ENCODE results near the gene PTPN21.

PTPN21 gene

DNA sequence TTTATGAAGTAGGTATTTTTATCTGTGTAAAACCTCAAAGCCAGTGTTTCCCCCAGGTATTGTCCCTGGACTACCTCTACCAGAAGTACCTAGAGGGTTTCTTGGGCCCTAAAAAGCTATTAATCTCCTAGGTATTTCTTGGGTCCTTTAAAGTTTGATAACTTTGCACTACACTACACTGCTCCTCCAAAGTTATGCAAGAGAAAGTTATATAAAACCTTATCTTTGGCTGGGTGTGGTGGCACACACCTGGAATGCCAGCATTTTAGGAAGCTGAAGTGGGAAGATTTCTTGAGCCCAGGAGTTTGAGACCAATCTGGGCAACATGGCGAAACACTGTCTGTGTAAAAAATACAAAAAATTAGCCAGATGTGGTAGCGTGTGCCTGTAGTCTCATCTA is 34.9 kb downstream of the PTPN21 start:
- no peaks in the 10 kb centered on the region for H3K79me1 ChIP-seq (ENCODE audit: low read length)
- H3K27ac ChIP-seq (ENCODE audit: low read depth, low read length), result no peak overlapping the region
- no peak overlapping the region for H4K91ac ChIP-seq (ENCODE audit: low read depth, low read length)
- no peak overlapping the region for H3K4ac ChIP-seq (ENCODE audit: low read depth, low read length)
- no peak overlapping the region for H3K23ac ChIP-seq (ENCODE audit: low read length)
- no peak overlapping the region for H2BK5ac ChIP-seq (ENCODE audit: low read depth, low read length, poor library complexity)
- no CpG with 5 or more reads among the region's 2 CpGs for WGBS (ENCODE audit: extremely low coverage, insufficient coverage, insufficient read length)
- H3K18ac ChIP-seq (ENCODE audit: low read length), result no peak overlapping the region
- no peak overlapping the region for H3K9ac ChIP-seq (ENCODE audit: low read length)
- no peak overlapping the region for H4K12ac ChIP-seq (ENCODE audit: low read depth, low read length)
- no peak overlapping the region for H4K8ac ChIP-seq (ENCODE audit: low read depth, low read length)
- no peak for DNase-seq
- no peaks in the 10 kb centered on the region for H3K79me2 ChIP-seq (ENCODE audit: control insufficient read depth, insufficient read depth, low read length, poor library complexity)
- no peak overlapping the region for H3K4me2 ChIP-seq (ENCODE audit: low read length)
- no peaks in the 10 kb centered on the region for H3K4me1 ChIP-seq (ENCODE audit: control insufficient read depth in 1 of 2, insufficient read depth in 2 of 2, low read length in 2 of 2)
- H3K9me3 ChIP-seq (ENCODE audit: insufficient read depth, low read depth, low read length), result no peaks in the 10 kb centered on the region
- no peak overlapping the region for H2BK120ac ChIP-seq (ENCODE audit: insufficient read depth, low read length, poor library complexity)
- H3K14ac ChIP-seq (ENCODE audit: low read length), result no peak overlapping the region
- H3K4me3 ChIP-seq (ENCODE audit: low read depth, low read length), result no peak overlapping the region
- no peaks in the 10 kb centered on the region for H3K27me3 ChIP-seq (ENCODE audit: insufficient read depth, low read length)
- no peak overlapping the region for H2AFZ ChIP-seq (ENCODE audit: insufficient read depth, low read length, poor library complexity)
- no peak overlapping the region for H2AK5ac ChIP-seq (ENCODE audit: low read length)
- no peak overlapping the region for H2BK12ac ChIP-seq (ENCODE audit: low read length)
- peaks cover under 1 to 3% of the 10 kb centered on the region in 2 experiments for H3K36me3 ChIP-seq (ENCODE audit: control insufficient read depth in 1 of 2, insufficient read depth in 2 of 2, low read length in 2 of 2)

DNA sequence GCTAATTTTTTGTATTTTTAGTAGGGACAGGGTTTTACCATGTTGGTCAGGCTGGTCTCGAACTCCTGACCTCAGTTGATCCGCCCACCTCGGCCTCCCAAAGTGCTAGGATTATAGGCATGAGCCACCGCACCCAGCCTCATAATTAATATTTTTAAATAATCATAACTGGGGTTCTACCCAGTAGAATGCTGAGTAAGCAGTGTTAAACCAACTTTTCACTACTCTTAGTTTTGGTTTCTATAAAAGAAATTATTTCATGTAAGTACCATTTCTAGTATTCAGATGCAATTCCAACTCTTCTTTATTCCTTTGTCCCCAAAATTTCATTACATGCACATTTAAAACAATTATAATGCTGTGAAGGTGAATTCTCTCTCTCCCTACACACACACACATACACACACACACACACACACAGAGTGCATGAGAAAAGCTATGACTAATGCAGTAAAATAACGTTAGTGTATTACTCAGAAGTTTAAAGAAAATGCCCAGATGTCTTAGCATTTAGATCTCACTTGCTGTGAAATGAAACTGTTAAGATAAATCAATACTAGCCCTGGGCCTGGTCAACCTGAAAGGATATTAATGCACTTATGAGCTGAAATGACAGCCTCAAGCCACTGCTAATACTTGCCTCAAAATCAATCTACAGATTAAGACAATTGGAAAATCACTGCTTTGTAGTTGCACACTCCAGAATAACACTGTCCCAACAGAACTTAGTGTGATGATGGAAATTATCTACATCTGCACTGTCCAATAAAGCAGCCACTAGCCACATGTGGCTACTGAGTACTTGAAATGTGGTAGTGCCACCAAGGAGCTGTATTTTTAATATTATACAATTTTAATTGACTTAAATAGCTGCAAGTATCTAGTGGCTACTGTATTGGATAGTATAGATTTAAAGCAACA is 36.0 kb downstream of the PTPN21 start:
- H3K4me3 ChIP-seq (ENCODE audit: low read depth, low read length), result no peak overlapping the region
- no peaks in the 10 kb centered on the region for H3K27me3 ChIP-seq (ENCODE audit: insufficient read depth, low read length)
- H3K4me2 ChIP-seq (ENCODE audit: low read length), result no peak overlapping the region
- no peak for DNase-seq
- H2BK12ac ChIP-seq (ENCODE audit: low read length), result no peak overlapping the region
- H3K18ac ChIP-seq (ENCODE audit: low read length), result no peak overlapping the region
- no peak overlapping the region for H3K4ac ChIP-seq (ENCODE audit: low read depth, low read length)
- no peak overlapping the region for H4K8ac ChIP-seq (ENCODE audit: low read depth, low read length)
- H3K79me2 ChIP-seq (ENCODE audit: control insufficient read depth, insufficient read depth, low read length, poor library complexity), result no peaks in the 10 kb centered on the region
- no peak overlapping the region for H4K12ac ChIP-seq (ENCODE audit: low read depth, low read length)
- H2BK120ac ChIP-seq (ENCODE audit: insufficient read depth, low read length, poor library complexity), result no peak overlapping the region
- no peak overlapping the region for H3K9ac ChIP-seq (ENCODE audit: low read length)
- H3K79me1 ChIP-seq (ENCODE audit: low read length), result no peaks in the 10 kb centered on the region
- no peak overlapping the region for H3K23ac ChIP-seq (ENCODE audit: low read length)
- H3K36me3 ChIP-seq (ENCODE audit: control insufficient read depth in 1 of 2, insufficient read depth in 2 of 2, low read length in 2 of 2), result peaks cover 5% of the 10 kb centered on the region in 2 experiments
- H3K4me1 ChIP-seq (ENCODE audit: control insufficient read depth in 1 of 2, insufficient read depth in 2 of 2, low read length in 2 of 2), result no peaks in the 10 kb centered on the region
- no peak overlapping the region for H3K14ac ChIP-seq (ENCODE audit: low read length)
- H2BK5ac ChIP-seq (ENCODE audit: low read depth, low read length, poor library complexity), result no peak overlapping the region
- no peak overlapping the region for H2AFZ ChIP-seq (ENCODE audit: insufficient read depth, low read length, poor library complexity)
- no peak overlapping the region for H2AK5ac ChIP-seq (ENCODE audit: low read length)
- no CpG with 5 or more reads among the region's 5 CpGs for WGBS (ENCODE audit: extremely low coverage, insufficient coverage, insufficient read length)
- no peak overlapping the region for H4K91ac ChIP-seq (ENCODE audit: low read depth, low read length)
- H3K27ac ChIP-seq (ENCODE audit: low read depth, low read length), result no peak overlapping the region
- no peaks in the 10 kb centered on the region for H3K9me3 ChIP-seq (ENCODE audit: insufficient read depth, low read depth, low read length)

DNA sequence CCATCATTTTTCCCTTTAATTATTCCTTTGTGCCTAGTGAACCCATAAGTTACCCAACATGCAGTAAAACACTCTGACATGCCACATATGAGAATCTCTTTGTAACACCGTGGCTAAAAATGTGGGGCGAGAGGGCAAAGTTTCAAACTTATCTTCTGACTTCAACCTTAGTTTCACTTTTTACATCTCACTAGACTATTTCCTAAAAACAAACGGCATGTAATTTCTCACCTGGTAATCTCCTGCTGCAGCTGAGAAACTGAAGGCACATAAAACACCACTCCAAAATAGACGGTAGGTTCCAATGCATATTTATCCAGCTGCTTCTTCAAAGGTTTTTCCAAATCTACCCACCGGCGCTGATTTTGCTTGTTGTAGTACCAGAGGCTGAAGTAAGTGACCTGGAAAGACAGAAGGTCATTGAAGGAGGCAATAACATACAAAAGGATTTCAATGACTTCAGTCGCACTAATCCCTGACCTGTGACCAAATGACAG is 37.9 kb downstream of the PTPN21 start:
- Histone ChIP-seq H2AFZ (ENCODE audit: insufficient read depth, low read length, poor library complexity) (no peak overlapping the region), H4K91ac (ENCODE audit: low read depth, low read length) (no peak overlapping the region), H2BK120ac (ENCODE audit: insufficient read depth, low read length, poor library complexity) (no peak overlapping the region), H3K4ac (ENCODE audit: low read depth, low read length) (no peak overlapping the region), H3K79me1 (ENCODE audit: low read length) (no peaks in the 10 kb centered on the region), H3K9me3 (ENCODE audit: insufficient read depth, low read depth, low read length) (no peaks in the 10 kb centered on the region), H3K23ac (ENCODE audit: low read length) (no peak overlapping the region), H3K27me3 (ENCODE audit: insufficient read depth, low read length) (no peaks in the 10 kb centered on the region), H4K12ac (ENCODE audit: low read depth, low read length) (no peak overlapping the region), H3K4me1 (ENCODE audit: control insufficient read depth in 1 of 2, insufficient read depth in 2 of 2, low read length in 2 of 2) (no peaks in the 10 kb centered on the region), H2BK12ac (ENCODE audit: low read length) (no peak overlapping the region), H3K18ac (ENCODE audit: low read length) (no peak overlapping the region), H3K4me3 (ENCODE audit: low read depth, low read length) (no peak overlapping the region), H2BK5ac (ENCODE audit: low read depth, low read length, poor library complexity) (no peak overlapping the region), H2AK5ac (ENCODE audit: low read length) (no peak overlapping the region), H3K9ac (ENCODE audit: low read length) (no peak overlapping the region), H3K79me2 (ENCODE audit: control insufficient read depth, insufficient read depth, low read length, poor library complexity) (no peaks in the 10 kb centered on the region), H3K36me3 (ENCODE audit: control insufficient read depth in 1 of 2, insufficient read depth in 2 of 2, low read length in 2 of 2) (peaks cover 7 to 11% of the 10 kb centered on the region in 2 experiments), H3K27ac (ENCODE audit: low read depth, low read length) (no peak overlapping the region), H3K4me2 (ENCODE audit: low read length) (no peak overlapping the region), H4K8ac (ENCODE audit: low read depth, low read length) (no peak overlapping the region), H3K14ac (ENCODE audit: low read length) (no peak overlapping the region)
- DNase-seq, result no peak
- no CpG with 5 or more reads among the region's 7 CpGs for WGBS (ENCODE audit: extremely low coverage, insufficient coverage, insufficient read length)

DNA sequence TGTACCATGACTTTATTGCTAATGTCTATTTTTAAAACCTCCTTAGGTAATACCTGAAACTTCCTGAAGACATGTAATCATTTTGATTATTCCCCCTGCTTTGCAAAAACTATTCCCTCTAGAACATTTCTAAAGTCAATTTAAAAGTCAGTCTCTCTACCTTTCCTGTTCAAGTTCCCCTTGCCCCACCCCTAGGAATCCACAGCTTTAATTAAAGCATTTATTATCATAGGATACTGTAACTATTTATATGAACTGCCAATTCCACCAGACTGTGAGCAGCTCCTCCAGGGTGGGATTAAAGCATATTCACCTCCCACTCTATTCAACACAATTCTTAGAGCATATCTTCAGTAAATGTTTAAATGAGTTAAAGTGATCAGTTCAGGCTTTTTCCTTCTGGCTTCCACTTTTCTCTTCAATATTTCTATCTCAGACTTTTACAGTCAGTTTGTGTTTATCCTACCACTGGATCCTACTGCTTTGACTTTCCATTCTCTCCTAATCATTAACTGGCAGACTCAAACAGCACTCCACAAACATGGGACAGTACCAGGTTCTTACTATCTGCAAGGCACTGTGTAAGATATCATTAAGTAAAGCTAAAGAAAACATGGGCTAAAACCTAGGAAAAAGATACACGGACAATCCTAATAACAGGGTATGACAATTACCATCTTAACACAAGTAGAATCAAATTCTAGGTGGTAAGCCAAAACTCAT is 39.1 kb downstream of the PTPN21 start:
- H3K9ac ChIP-seq (ENCODE audit: low read length), result no peak overlapping the region
- H2AFZ ChIP-seq (ENCODE audit: insufficient read depth, low read length, poor library complexity), result no peak overlapping the region
- H3K23ac ChIP-seq (ENCODE audit: low read length), result no peak overlapping the region
- H3K27me3 ChIP-seq (ENCODE audit: insufficient read depth, low read length), result no peaks in the 10 kb centered on the region
- H3K36me3 ChIP-seq (ENCODE audit: control insufficient read depth in 1 of 2, insufficient read depth in 2 of 2, low read length in 2 of 2), result peaks cover 9 to 15% of the 10 kb centered on the region in 2 experiments
- H3K4me3 ChIP-seq (ENCODE audit: low read depth, low read length), result no peak overlapping the region
- H3K79me2 ChIP-seq (ENCODE audit: control insufficient read depth, insufficient read depth, low read length, poor library complexity), result no peaks in the 10 kb centered on the region
- DNase-seq, result no peak
- H3K79me1 ChIP-seq (ENCODE audit: low read length), result no peaks in the 10 kb centered on the region
- no peak overlapping the region for H3K27ac ChIP-seq (ENCODE audit: low read depth, low read length)
- H2BK5ac ChIP-seq (ENCODE audit: low read depth, low read length, poor library complexity), result no peak overlapping the region
- H3K4ac ChIP-seq (ENCODE audit: low read depth, low read length), result no peak overlapping the region
- no peaks in the 10 kb centered on the region for H3K9me3 ChIP-seq (ENCODE audit: insufficient read depth, low read depth, low read length)
- no CpG with 5 or more reads among the region's 1 CpG for WGBS (ENCODE audit: extremely low coverage, insufficient coverage, insufficient read length)
- H2AK5ac ChIP-seq (ENCODE audit: low read length), result no peak overlapping the region
- H3K18ac ChIP-seq (ENCODE audit: low read length), result no peak overlapping the region
- no peak overlapping the region for H3K14ac ChIP-seq (ENCODE audit: low read length)
- no peak overlapping the region for H2BK12ac ChIP-seq (ENCODE audit: low read length)
- no peaks in the 10 kb centered on the region for H3K4me1 ChIP-seq (ENCODE audit: control insufficient read depth in 1 of 2, insufficient read depth in 2 of 2, low read length in 2 of 2)
- no peak overlapping the region for H4K8ac ChIP-seq (ENCODE audit: low read depth, low read length)
- H3K4me2 ChIP-seq (ENCODE audit: low read length), result no peak overlapping the region
- H4K12ac ChIP-seq (ENCODE audit: low read depth, low read length), result no peak overlapping the region
- no peak overlapping the region for H4K91ac ChIP-seq (ENCODE audit: low read depth, low read length)
- H2BK120ac ChIP-seq (ENCODE audit: insufficient read depth, low read length, poor library complexity), result no peak overlapping the region

Data from trophoblast cell (in vitro differentiated cells and primary cell).